Trophoblast cell (in vitro differentiated cells and primary cell): ENCODE measurements around the gene CPNE2.
A peak's percentile ranks its signal among the peaks of the same experiment; 100 is the strongest.

Experiments used
- DNase-seq, 2 donors: peaks; one replicate each; pipeline ENCODE4 v3.0.0-alpha.2; 2016
- H2AFZ ChIP-seq: 2 replicates; pipeline ENCODE4 v1.6.1; 2013; ENCODE audit warnings: low read length, moderate library complexity, mild to moderate bottlenecking; ENCODE audit not compliant: insufficient read depth, poor library complexity
- H2AK5ac ChIP-seq: 2 replicates; pipeline ENCODE4 v1.6.1; 2013; ENCODE audit warnings: mild to moderate bottlenecking, low read length
- H2BK120ac ChIP-seq: 2 replicates; pipeline ENCODE4 v1.6.1; 2013; ENCODE audit warnings: low read length, mild to moderate bottlenecking, moderate library complexity; ENCODE audit not compliant: insufficient read depth, poor library complexity
- H2BK12ac ChIP-seq: 2 replicates; pipeline ENCODE4 v1.6.1; 2013; ENCODE audit warnings: mild to moderate bottlenecking, low read length, moderate library complexity
- H2BK5ac ChIP-seq: 2 replicates; pipeline ENCODE4 v1.6.1; 2013; ENCODE audit warnings: low read length, low read depth, moderate library complexity, mild to moderate bottlenecking; ENCODE audit not compliant: poor library complexity
- H3K14ac ChIP-seq: 2 replicates; pipeline ENCODE4 v1.6.1; 2013; ENCODE audit warnings: mild to moderate bottlenecking, low read length
- H3K18ac ChIP-seq: 2 replicates; pipeline ENCODE4 v1.6.1; 2013; ENCODE audit warnings: mild to moderate bottlenecking, low read length
- H3K23ac ChIP-seq: 2 replicates; pipeline ENCODE4 v1.6.1; 2013; ENCODE audit warnings: low read length
- H3K27ac ChIP-seq: 2 replicates; pipeline ENCODE4 v1.5.1; 2013; ENCODE audit warnings: low read depth, mild to moderate bottlenecking, inconsistent platforms, low read length, moderate library complexity
- H3K27me3 ChIP-seq: 2 replicates; pipeline ENCODE4 v1.6.1; 2013; ENCODE audit warnings: inconsistent platforms, mild to moderate bottlenecking, low read length, moderate library complexity; ENCODE audit not compliant: insufficient read depth
- H3K36me3 ChIP-seq, 2 experiments: 1 replicate in 1 of 2; 2 replicates in 1 of 2; pipeline ENCODE4 v1.6.1; 2013; ENCODE audit warnings: low read length in 2 of 2, mild to moderate bottlenecking in 2 of 2, moderate library complexity in 1 of 2; ENCODE audit not compliant: insufficient read depth in 2 of 2, control insufficient read depth in 1 of 2
- H3K4ac ChIP-seq: 2 replicates; pipeline ENCODE4 v1.6.1; 2013; ENCODE audit warnings: low read depth, mild to moderate bottlenecking, low read length, moderate library complexity
- H3K4me1 ChIP-seq, 2 experiments: 1 replicate in 1 of 2; 2 replicates in 1 of 2; pipeline ENCODE4 v1.6.1; 2013; ENCODE audit warnings: low read length in 2 of 2, mild to moderate bottlenecking in 2 of 2, moderate library complexity in 1 of 2; ENCODE audit not compliant: insufficient read depth in 2 of 2, control insufficient read depth in 1 of 2
- H3K4me2 ChIP-seq: 2 replicates; pipeline ENCODE4 v1.6.1; 2013; ENCODE audit warnings: inconsistent platforms, mild to moderate bottlenecking, low read length, moderate library complexity
- H3K4me3 ChIP-seq: 2 replicates; pipeline ENCODE4 v1.5.1; 2013; ENCODE audit warnings: mild to moderate bottlenecking, low read depth, low read length, inconsistent platforms
- H3K79me1 ChIP-seq: one replicate; pipeline ENCODE4 v1.6.1; 2013; ENCODE audit warnings: low read length
- H3K79me2 ChIP-seq: 2 replicates; pipeline ENCODE4 v1.6.1; 2013; ENCODE audit warnings: low read length, mild to moderate bottlenecking; ENCODE audit not compliant: control insufficient read depth, insufficient read depth, poor library complexity
- H3K9ac ChIP-seq: 2 replicates; pipeline ENCODE4 v1.6.1; 2013; ENCODE audit warnings: mild to moderate bottlenecking, low read length
- H3K9me3 ChIP-seq: 2 replicates; pipeline ENCODE4 v1.6.1; 2013; ENCODE audit warnings: low read depth, mild to moderate bottlenecking, control low read depth, inconsistent platforms, low read length; ENCODE audit not compliant: insufficient read depth
- H4K12ac ChIP-seq: 2 replicates; pipeline ENCODE4 v1.6.1; 2013; ENCODE audit warnings: low read depth, mild to moderate bottlenecking, low read length, moderate library complexity
- H4K8ac ChIP-seq: 2 replicates; pipeline ENCODE4 v1.6.1; 2013; ENCODE audit warnings: low read depth, mild to moderate bottlenecking, low read length, moderate library complexity
- H4K91ac ChIP-seq: one replicate; pipeline ENCODE4 v1.6.1; 2013; ENCODE audit warnings: low read depth, mild to moderate bottlenecking, low read length, moderate library complexity
- WGBS: extraction: QIAGEN DNeasy Blood & Tissue Kit; methylation state at CpG from one replicate; pipeline ENCODE4 v1.1.7; 2013; ENCODE audit warnings: missing lambda C conversion rate; ENCODE audit not compliant: insufficient read length, insufficient coverage; ENCODE audit errors: extremely low coverage; 5-methylcytosine and 5-hydroxymethylcytosine counted together

The CPNE2 gene

GRCh38 chr16:57113042-57113453 is 20.7 kb downstream of the CPNE2 start:
- WGBS, result no CpG with 5 or more reads among the region's 14 CpGs
- Histone ChIP-seq H3K27ac (no peak overlapping the region), H3K36me3 (peaks cover 35 to 41% of the 10 kb centered on the region in 2 experiments), H3K9me3 (peaks cover 2% of the 10 kb centered on the region), H4K91ac (no peak overlapping the region), H3K79me1 (no peaks in the 10 kb centered on the region), H2BK12ac (no peak overlapping the region), H3K79me2 (no peaks in the 10 kb centered on the region), H4K12ac (no peak overlapping the region), H2BK5ac (no peak overlapping the region), H3K18ac (no peak overlapping the region), H3K27me3 (no peaks in the 10 kb centered on the region), H2BK120ac (no peak overlapping the region), H3K4me3 (no peak overlapping the region), H2AFZ (no peak overlapping the region), H3K4me1 (peaks cover 8 to 9% of the 10 kb centered on the region in 2 experiments), H3K4ac (no peak overlapping the region), H3K14ac (peak overlapping the region; percentile 4), H2AK5ac (no peak overlapping the region), H3K4me2 (no peak overlapping the region), H3K9ac (no peak overlapping the region), H3K23ac (no peak overlapping the region), H4K8ac (no peak overlapping the region)
- DNase-seq, result no peak

- H3K4me2 ChIP-seq, result no peak overlapping the region
- H2BK12ac ChIP-seq, result no peak overlapping the region
- H3K79me1 ChIP-seq, result no peaks in the 10 kb centered on the region
- no peak overlapping the region for H2AK5ac ChIP-seq
- no peak overlapping the region for H2AFZ ChIP-seq
- WGBS, result no CpG with 5 or more reads among the region's 5 CpGs
- no peak overlapping the region for H3K27ac ChIP-seq
- H3K14ac ChIP-seq, result no peak overlapping the region
- no peak overlapping the region for H3K4me3 ChIP-seq
- H3K9ac ChIP-seq, result no peak overlapping the region
- no peaks in the 10 kb centered on the region for H3K27me3 ChIP-seq
- H4K12ac ChIP-seq, result no peak overlapping the region
- H3K18ac ChIP-seq, result no peak overlapping the region
- no peak overlapping the region for H3K23ac ChIP-seq
- no peak overlapping the region for H4K91ac ChIP-seq
- H3K4me1 ChIP-seq, result peaks cover 6 to 9% of the 10 kb centered on the region in 2 experiments
- peaks cover 2% of the 10 kb centered on the region for H3K9me3 ChIP-seq
- no peak overlapping the region for H2BK120ac ChIP-seq
- no peak overlapping the region for H4K8ac ChIP-seq
- H3K4ac ChIP-seq, result no peak overlapping the region
- H3K79me2 ChIP-seq, result no peaks in the 10 kb centered on the region
- DNase-seq, result no peak
- peaks cover 35 to 41% of the 10 kb centered on the region in 2 experiments for H3K36me3 ChIP-seq
- no peak overlapping the region for H2BK5ac ChIP-seq
These were observed 21.3 kb downstream of the CPNE2 start for GRCh38 chr16:57113664-57114063.

DNA sequence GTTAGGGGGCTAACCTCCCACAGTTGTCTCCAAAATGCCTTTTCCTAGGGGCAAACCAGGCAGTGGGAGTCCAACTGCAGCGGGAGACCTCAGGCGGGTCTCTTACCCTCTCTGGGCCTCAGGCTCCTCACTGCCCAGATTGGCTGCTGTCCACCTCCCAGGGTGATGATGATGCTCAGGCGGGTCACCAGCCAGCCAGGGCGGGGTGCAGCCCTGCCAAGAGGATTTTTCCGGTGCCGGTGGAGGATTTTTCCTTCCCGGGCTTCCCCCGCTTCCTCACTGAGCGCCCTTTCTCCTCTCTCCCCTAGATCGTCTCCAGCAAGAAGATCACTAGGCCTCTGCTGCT is 22.8 kb downstream of the CPNE2 start:
- Histone ChIP-seq H3K79me2 (no peaks in the 10 kb centered on the region), H3K4me3 (no peak overlapping the region), H3K27me3 (no peaks in the 10 kb centered on the region), H2AK5ac (no peak overlapping the region), H2AFZ (no peak overlapping the region), H3K27ac (no peak overlapping the region), H3K79me1 (no peaks in the 10 kb centered on the region), H2BK12ac (no peak overlapping the region), H3K4ac (no peak overlapping the region), H4K8ac (no peak overlapping the region), H3K4me1 (peaks cover 0 to 5% of the 10 kb centered on the region in 2 experiments), H4K12ac (no peak overlapping the region), H3K9ac (no peak overlapping the region), H3K14ac (no peak overlapping the region), H3K36me3 (peaks cover 43 to 52% of the 10 kb centered on the region in 2 experiments), H2BK120ac (no peak overlapping the region), H4K91ac (no peak overlapping the region), H2BK5ac (no peak overlapping the region), H3K23ac (no peak overlapping the region), H3K4me2 (no peak overlapping the region), H3K18ac (no peak overlapping the region), H3K9me3 (peaks cover 2% of the 10 kb centered on the region)
- no CpG with 5 or more reads among the region's 10 CpGs for WGBS
- no peak for DNase-seq

- WGBS, result no CpG with 5 or more reads among the region's 25 CpGs
- Histone ChIP-seq H3K14ac (no peak overlapping the region), H2BK5ac (no peak overlapping the region), H2AK5ac (no peak overlapping the region), H3K9me3 (peaks cover 2% of the 10 kb centered on the region), H3K36me3 (peaks cover 45 to 53% of the 10 kb centered on the region in 2 experiments), H3K4me2 (no peak overlapping the region), H3K9ac (no peak overlapping the region), H3K4me3 (no peak overlapping the region), H3K18ac (no peak overlapping the region), H2BK12ac (no peak overlapping the region), H2AFZ (no peak overlapping the region), H3K27ac (no peak overlapping the region), H3K27me3 (no peaks in the 10 kb centered on the region), H3K79me1 (no peaks in the 10 kb centered on the region), H4K12ac (no peak overlapping the region), H4K8ac (no peak overlapping the region), H3K4me1 (peaks cover 0 to 5% of the 10 kb centered on the region in 2 experiments), H2BK120ac (no peak overlapping the region), H3K4ac (no peak overlapping the region), H3K79me2 (no peaks in the 10 kb centered on the region), H4K91ac (no peak overlapping the region), H3K23ac (no peak overlapping the region)
- DNase-seq, result no peak
These were observed 23.3 kb downstream of the CPNE2 start for GRCh38 chr16:57115514-57116182.
